ENCODE measurements around the gene SRGAP2C.
"Not testable (repeated sequence)": the region's sequence is repeated elsewhere in the genome, so short reads cannot be mapped to it uniquely, and the experiment has no call there.

Gene SRGAP2C

DNA sequence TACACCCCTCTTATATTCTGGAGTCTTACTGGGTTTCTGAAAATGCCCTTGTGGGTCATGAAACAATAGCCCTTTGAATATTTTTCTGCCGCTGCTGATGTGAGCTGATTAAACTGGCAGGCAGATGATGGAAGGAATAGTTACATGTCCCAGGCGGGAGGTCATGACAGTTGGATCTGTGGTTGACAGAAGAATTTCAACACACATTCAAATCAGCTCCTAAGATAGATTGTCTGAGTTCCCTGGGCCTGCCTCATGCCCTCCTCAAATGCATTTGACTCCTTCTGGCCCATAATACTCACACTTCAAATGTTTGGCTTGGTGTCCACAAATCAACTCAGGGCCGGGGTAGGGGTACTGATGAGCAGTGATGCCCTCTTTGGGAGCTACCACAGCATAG, 161.9 kb downstream of the SRGAP2C start:
- DNase-seq: not testable (repeated sequence)

DNA sequence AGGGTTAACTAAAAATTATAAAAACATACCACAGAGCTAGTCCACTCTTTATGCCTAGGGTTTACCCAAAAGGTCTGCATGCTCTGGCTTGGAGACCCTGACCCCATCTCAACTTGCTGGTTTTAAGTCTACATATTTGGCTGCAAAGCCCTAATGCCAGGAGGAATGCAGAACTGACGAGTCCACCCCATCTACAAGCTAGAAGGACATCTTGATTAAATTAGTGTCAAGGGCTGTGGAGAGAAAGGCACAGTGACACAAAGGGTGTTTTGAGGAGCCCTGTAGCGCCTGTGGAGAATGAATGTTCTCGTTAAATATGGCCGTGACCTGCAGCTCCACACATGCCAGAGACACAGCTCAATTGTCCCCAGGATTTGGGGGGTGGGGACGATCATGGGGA, 162.7 kb downstream of the SRGAP2C start:
- DNase-seq: not testable (repeated sequence)

DNA sequence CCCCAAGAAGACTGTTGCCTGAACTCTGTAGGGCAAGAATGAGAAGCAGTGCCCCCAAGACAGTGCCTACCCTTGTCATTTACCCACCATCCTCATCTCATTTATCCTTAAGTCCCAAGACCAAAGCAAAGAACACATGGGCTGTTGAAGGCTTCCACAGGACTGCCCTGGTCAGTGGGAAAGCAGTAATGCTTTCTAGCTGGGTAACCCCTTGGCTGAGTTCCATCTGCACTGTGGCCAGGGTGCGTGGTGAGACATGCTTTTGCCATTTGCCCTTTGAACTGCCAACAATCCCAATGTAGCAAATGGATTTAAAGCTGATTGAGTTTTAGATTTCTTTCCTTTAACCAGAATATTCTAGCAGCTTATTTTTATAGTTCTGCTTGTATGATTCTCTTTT, 163.3 kb downstream of the SRGAP2C start:
- DNase-seq: not testable (repeated sequence)

DNA sequence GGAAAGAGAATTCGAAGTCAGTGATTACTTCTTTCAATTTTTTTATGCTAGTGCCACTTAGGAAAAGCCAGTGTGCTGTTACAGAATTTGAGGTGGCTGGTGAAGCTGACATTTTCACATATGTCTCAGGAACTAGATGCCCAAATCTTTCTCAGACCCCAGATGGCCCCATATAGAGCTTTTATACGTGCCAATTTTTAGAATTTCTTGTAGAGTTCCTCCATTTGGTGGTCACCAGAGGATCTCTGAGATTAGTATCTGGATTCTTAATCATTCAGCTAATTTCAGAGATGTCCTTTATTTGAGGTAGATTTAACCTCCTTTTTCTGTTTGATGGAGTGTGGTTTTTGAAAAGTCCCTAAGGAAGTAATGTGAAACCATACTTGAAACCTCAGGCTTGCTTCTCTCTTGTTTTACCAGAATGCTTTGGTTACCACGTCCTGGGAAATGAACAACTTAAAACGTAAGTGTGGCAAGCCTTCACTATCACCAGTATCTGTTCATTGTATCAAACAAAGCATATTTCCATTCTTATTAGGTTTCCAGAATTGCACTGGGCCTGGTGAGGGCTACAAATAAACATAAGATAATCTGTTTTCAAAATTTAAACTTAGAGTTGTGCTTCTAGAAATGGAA, 164.7 kb downstream of the SRGAP2C start:
- not testable (repeated sequence) for DNase-seq

DNA sequence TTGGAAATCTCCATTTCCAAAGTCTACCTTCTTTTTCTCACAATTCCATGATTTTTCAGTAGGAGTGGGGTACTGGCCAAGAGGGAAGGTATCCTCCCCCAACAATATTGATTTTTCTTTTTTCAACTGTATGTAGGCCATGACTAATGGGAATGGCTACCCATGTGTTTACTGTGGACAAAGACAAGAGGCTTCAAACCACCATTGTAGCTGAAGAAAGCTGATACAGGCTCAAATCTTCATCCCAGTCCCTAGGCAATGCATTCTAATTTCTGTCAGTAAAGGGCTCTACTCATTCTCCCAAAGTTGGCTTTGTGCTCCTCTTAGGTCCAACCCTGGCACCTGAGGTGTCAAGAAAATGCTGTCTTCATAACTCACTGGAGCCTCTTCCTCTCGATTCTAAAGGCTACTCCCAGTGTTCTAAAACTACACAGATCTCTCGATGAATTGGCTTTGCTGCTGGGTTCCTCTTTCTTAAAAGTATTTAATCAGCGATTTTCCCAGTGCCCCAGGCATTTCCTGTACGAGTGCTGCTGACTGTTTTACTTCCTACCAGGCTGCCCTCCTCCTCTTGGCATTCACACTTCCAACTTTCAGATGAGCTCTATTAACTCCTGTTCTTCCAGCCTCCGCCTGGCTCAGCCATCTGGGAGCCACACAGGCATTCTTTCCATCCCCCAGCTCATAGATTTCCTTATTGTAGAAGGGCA, 171.1 kb downstream of the SRGAP2C start:
- not testable (repeated sequence) for DNase-seq

DNA sequence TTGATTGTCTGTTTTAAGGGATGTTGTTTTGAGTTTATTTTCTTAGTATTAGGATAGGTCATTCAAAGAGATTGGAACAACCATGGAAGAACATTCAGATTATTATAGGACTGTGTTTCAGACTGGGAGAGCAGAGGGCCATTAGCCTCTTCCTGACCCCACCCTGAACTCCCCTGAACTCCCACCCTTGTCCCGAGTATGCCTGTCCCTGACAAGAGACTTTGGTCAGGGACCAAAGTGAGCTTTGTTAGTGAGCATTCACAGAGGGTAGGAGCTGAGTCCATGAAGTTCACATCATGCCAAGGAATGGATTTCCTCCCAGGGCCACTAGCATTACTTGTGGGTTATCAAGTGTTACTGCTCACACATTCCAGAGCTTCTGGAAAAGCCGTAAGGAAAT, 172.0 kb downstream of the SRGAP2C start:
- DNase-seq: not testable (repeated sequence)

DNA sequence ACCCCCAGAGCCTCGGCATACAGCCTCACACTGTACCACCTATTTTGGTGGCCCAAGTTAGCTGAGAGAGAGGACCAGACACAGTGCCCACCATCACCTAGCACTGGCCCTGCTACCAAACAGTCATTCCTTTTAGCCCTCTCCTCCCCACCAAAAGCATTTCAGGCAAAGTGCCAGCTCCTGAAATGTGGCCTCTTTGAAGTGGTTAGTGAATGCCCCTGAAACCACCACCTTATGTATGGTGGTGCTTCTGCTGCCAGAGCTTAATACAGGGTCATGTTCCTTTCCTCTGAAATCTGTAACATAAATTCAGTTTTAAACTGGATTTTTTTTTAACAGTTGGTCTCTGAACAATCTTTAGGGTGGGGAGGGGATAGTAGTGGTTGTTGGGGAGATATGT, 175.8 kb downstream of the SRGAP2C start:
- DNase-seq: not testable (repeated sequence)

DNA sequence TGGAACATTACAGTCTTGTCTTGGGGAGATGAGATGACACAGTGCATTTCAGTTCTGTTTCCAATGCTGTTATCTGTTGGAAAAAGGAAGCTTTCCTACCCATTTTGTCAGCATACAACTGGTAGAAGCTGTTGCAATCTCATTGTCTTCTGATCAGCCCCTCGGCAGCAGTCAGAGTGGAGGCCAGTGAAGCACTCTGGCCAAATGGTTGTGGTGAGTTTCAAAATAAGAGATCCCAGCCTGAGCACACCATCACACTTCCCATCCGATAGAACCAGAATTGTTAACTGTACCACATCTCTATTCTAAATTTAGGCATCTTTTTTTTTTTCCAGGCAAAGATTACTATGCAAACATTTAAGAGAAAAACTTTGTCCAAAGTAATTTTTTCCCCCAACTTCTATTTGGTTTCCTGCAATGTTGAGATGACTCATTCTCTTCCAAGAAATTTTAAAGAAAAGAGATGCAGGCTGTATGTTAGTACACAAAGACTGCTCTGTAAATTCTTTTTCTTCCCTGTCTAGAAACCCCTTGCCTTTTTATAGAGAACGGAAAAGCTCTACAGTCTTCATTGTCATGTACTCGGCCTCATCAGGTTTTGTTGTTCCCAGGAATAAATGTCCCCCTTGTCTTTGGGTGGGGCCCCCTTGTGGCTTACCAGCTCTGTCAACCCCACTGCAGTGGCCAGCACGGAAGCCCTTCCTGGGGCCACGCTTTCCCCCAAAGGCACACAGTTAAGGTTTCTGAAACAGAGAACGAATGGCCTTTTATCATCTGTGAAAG, 176.9 kb downstream of the SRGAP2C start:
- not testable (repeated sequence) for DNase-seq

DNA sequence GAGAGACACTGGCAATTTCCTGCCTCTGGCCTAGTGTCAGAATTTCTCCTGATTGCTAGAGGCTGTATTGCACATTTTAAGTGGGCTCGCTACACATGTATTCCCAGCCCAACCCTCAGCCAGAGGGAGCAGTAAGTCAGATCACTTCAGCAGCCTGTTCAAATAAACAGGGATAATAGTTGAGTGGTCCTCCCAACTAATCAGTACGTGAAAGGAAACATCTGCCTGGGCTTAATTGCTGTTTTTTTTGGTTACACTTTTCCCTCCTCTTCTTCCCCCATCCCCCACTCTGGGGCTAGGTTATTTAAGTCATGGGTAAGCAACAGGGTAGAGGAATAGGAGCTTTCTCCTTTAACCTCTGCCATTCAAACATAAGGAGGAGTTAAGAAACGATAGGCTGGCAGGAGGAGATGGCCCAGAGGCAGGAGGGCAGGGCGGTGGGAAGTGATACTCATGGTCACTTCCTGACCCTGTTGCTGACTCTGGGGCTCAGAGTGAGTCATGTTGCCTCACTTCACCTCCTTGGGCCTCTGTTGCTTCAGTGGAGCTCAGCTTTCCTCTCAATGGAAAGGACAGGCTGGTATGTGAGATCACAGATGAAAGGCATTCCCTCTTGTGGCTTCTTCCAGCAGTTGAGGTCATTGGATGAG, 177.6 kb downstream of the SRGAP2C start:
- DNase-seq: not testable (repeated sequence)

DNA sequence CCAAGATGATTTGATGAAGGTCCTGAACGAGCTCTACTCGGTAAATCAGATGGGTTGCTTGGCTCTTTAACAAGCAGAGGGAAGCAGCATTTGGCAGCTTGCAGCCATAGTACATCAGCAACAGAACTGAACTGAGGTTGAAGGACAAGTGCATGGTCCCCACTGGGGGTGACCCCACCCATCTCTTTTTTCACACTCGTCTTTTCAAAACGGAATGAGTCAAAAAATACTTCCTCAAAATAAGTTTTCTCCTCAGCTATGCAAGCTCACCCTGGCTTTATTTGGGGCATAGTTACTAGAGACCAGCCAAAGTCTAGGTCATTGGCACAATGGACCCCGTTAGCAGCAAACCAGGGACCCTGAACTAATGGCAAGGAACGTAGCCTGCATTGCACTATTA, 180.5 kb downstream of the SRGAP2C start:
- not testable (repeated sequence) for DNase-seq

DNA sequence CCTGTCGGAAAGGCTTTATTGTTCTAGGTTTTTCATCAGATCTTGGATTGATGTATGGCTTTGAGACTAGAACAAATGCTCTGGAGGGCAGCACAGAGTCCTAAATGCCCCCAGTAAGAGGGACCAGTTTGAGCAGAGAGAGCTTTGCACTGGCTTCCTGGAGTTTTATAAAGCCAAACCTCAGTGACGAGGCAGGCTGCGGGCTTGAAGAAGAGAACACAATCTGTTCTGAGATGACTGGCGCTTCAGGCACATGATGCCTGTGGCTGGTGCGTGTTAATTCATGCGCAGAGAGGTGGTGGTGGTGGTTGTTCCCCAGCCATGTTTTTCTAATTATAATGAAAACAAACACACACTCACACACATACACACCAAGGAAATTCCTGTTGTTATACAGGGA, 180.9 kb downstream of the SRGAP2C start:
- not testable (repeated sequence) for DNase-seq

DNA sequence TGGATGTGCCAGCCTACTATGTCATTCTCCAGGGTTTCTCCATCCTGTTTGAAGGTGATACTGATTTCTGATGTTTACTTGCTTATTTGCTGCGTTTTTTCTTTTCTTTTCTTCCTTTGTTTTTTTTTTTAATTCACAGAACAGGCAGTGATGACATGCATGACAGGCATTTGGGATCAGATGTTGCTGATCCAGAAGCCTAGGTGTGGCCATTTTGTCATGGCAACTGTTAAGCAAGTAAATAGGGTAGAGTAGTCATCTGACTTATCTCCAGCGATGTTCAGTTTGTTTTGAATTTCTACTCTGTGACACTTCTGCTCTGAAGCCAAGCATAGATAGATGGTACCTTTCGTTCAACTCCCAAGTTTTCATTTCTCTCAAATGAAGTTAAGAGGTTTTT, 181.4 kb downstream of the SRGAP2C start:
- DNase-seq: not testable (repeated sequence)

DNA sequence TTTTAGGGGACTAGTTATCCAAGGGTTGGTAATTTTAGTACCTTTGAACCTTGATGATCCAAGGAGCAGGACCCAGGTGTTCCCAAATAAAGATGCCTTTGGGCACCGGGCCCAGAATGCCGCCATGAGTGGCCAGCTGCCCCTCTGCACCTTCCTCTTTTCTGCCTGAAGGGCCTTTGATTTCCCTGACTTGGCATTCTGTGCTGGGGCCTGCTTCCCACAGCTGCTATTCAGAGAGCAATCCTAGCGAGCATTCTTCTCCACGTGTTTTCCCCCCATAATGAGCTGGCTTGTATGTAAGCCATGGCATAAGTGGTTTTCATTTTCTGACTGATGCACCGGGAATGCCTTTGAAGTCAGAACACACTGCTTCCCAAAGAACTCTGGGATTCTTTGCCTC, 184.1 kb downstream of the SRGAP2C start:
- not testable (repeated sequence) for DNase-seq

DNA sequence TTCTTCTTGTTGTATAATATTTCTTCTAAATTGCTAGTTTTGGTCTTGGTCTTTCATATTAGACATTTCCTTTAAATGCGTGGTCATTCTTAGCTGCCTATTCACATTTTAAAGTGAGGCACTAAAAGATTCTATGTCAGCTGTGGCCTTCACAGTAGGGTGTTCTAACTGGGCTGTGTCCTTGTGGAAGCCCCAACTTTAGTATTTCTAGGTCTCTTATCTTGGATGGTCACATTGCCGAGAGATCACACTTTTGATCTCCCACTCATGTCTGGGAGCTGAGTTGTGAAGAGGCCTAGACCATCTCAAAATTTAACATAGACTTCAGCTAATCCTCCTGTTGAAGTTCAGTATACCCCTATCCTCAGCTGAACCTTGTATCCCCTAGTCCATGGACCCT, 185.2 kb downstream of the SRGAP2C start:
- not testable (repeated sequence) for DNase-seq

DNA sequence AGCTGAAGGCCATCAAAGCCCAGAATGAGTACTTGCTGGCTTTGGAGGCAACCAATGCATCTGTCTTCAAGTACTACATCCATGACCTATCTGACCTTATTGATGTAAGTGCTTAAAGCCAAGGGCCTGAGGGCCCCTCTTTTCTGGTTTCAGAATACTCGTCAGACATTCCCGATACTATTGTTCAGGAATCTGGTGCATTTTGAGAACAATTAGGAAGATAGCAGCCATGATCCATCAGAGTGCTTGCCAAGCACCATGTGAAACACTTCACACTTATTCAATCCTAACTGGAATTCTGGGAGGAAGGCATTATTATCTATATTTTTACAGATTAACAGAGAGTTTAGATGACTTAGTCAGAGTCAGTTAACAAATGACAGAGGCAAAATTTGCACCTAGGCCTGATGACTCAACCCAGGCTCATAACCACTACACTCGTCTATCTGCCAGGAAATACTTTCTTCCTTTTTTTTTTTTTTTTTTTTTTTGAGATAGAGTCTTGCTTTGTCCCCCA, 190.1 kb downstream of the SRGAP2C start:
- DNase-seq: not testable (repeated sequence)

DNA sequence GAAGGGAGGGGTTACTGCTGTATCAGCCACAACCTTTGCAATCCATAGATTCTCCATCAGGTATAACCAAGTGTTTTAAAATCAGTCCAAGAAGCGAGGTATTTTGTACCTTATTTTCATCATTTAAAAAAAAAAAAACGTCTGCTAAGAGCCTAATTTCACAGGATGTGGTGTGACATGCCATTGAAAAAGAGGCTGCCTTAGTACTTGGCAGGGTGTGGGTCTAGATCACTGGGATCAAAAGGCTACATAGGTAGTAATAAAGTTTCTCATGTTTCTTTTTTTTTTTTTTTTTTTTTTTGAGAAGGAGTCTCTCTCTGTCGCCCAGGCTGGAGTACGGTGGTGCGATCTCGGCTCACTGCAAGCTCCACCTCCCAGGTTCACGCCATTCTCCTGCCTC, 192.2 kb downstream of the SRGAP2C start:
- not testable (repeated sequence) for DNase-seq

DNA sequence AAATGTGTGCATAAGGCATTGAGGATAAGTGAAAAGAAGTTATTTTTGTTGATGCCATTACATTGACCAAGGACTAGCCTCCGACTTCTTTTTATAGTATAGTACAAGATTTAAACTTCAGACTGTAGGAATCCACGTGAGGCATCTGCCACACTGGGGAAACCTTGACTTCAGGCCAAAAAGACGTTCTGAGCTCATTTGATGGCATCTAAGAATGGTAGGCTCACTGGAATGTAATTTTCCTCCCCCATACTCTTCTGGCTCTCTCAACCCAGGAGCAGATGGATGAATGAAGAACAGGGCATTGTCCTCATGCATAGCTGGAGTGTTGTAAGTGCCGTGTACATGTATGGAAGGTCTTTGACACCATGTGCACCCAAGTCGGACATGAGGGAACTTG, 194.0 kb downstream of the SRGAP2C start:
- DNase-seq: not testable (repeated sequence)

DNA sequence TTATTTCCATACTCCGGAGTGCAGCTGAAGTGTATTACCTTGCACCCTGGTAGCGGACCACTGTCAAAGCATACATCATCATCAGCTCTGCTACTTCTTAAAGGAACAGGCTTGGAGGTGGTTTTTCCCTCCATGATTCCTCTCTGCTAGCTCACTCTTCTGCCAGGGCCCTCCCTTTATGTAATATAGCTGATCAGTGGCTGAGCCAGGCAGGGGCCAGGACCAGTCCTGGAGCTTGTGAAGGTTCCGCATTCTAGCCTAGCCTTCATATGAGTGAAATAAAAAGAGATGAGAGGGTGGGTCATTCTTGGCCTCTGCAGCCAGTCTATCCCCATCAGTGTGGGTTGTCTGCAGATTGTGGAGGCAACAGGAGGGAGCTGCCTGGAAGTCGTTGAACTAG, 200.0 kb downstream of the SRGAP2C start:
- not testable (repeated sequence) for DNase-seq

DNA sequence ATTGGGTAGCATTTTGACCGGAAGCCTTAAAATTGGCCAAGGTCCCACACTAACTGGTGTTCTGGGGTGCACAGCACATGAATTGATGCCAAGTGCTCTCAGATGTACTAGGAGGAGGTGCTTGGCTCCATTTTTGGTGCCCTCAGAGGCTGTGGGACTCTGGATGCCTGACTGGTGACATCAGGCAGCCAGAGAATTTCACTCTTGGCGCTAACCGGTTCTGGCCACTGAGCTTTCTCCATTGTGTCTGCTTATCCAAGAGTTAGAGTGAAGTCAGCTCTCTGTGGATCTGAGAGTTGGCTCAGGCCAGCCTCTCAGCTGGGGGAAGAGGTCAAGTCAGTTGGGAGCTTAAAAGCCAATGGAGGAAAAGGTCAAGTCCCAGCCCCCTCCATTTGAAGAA, 200.4 kb downstream of the SRGAP2C start:
- not testable (repeated sequence) for DNase-seq

DNA sequence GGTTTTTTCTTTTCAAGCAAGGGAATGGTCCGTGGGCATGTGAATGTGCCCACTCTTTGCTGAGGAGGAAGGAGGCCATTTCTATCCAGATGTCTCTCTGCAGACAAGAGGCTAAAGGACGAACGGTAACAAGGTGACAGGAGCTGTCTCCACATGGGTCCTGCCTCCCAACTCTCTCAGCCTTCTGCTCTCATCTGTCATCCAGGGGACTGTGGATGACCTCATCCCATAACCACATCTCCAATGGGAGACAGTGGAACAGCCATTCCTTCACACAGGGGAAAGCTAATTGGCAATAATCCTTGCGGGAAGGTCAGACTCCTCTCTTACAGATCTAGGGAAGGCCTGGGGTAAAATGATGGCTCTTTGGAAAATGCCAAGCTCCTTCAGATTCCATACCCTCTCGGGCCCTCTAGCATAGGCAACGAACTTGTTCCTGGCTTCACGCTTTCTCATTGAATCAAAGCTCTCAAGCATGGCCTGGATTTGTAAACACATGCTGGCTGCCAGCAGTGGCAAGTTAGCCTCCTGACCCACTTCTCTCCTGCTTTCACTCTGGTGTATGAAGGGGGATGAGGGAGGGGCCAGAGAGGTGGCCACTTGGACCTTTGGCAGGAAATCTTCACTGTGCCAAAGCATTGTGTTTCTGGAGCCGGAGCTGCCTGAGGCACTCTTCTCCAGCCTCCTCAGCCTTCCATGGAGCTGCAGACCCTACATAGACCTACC, 201.0 kb downstream of the SRGAP2C start:
- not testable (repeated sequence) for DNase-seq

DNA sequence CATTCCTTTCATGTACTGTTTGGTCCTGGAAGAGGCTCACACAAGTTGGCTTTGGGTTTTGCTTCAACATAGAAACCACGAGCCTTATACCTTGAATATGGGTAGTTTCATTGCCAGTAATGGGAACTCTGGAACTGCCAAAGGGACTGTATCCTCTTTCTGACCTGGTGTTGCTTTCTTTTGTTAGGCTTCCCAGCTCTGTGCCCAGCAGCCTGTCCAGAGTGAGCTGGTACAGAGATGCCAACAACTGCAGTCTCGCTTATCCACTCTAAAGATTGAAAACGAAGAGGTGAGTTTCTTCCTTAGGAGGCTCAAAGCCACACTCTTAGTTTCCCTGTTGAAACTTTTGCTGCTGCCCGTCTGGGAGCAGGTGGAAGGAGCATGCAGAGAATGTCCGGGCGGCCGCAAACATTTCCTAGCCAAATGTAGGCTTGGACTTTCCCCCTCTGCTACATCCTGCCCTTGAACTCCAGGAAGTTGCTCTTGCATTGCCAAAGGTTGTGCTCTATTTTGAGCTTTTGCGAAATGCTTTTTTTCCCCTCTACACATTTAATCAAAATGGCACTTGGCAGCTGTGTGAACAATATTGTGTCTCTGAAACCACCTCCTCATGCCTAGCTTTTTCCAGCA, 201.7 kb downstream of the SRGAP2C start:
- DNase-seq: not testable (repeated sequence)
